Activated CD4-positive, CD25-positive, alpha-beta regulatory T cell treated with anti-CD3 and anti-CD28 coated beads, Interleukin-2, amount 50 U/mL, for 16 hours (primary cell): ENCODE data around the gene CITED1.
"Not testable (repeated sequence)": the region's sequence is repeated elsewhere in the genome, so short reads cannot be mapped to it uniquely, and the experiment has no call there.

Source experiments
- DNase-seq: peaks from one replicate; pipeline ENCODE4 v3.0.0-alpha.2; 2020; ENCODE audit warnings: low read depth, low spot score

The CITED1 gene, protein sequence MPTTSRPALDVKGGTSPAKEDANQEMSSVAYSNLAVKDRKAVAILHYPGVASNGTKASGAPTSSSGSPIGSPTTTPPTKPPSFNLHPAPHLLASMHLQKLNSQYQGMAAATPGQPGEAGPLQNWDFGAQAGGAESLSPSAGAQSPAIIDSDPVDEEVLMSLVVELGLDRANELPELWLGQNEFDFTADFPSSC

DNA sequence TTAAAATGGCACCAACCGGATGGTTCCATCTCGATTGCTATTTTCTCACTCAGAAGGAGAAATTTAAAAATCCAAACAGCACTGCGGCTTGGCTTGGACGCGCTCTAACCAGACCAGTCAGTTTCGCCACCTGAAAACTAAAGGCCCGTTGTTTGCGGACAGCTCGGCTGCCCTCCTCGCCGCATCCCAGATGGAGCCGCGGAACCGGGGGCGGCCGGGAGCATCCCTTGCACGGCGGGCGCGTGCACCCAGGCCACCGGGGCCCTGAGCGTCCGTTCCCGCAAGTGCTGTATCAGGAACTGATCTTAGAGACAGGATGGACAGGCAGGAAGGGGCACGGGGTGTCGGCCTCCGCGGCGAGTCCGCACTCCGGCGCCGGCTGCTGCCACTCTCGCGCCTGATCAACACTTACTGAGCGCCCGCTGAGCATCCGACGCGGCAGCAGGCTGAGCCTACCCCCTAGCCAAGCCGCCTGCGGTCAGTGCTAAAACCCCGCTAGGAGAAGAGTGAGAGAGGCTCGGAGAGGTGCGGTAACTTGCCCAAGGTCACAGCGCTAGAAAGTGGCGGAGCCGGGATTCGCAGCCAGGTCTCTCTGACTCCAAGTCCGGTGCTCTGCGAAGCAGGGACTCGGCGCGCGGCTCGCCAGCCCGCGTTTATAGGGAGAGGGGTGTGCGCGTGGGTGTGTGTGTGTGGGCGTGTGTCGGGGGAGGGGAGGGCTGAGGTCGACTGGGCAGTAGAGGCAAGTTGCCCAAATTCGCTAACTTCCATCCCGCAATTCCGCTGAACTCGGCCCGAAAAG lies at the start of gene CITED1:
Gene CITED1 (minus strand): TSS at position 629 of the 799 bp plus-strand sequence. CDS start 3,045 bp downstream, outside the sequence.
- no peak for DNase-seq

DNA sequence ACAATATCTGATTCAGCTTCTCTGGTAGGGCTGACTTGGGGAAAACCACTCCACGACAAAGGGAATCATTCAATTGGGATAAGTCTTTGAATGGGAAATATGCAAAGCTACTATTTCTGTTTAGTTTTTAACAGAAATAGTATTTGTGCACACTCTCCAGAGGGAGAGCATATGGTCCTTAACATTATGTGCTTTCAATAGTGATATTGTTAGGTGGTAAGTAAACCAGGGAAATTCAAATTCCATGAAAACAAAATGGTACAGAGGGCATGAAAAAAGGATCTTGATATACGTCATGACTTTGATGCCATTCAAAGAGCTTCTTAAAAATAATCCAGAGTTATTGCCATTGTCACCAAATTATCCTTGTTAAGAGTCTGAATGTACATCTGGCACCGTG lies 47.1 kb upstream of the CITED1 start:
- no peak for DNase-seq

DNA sequence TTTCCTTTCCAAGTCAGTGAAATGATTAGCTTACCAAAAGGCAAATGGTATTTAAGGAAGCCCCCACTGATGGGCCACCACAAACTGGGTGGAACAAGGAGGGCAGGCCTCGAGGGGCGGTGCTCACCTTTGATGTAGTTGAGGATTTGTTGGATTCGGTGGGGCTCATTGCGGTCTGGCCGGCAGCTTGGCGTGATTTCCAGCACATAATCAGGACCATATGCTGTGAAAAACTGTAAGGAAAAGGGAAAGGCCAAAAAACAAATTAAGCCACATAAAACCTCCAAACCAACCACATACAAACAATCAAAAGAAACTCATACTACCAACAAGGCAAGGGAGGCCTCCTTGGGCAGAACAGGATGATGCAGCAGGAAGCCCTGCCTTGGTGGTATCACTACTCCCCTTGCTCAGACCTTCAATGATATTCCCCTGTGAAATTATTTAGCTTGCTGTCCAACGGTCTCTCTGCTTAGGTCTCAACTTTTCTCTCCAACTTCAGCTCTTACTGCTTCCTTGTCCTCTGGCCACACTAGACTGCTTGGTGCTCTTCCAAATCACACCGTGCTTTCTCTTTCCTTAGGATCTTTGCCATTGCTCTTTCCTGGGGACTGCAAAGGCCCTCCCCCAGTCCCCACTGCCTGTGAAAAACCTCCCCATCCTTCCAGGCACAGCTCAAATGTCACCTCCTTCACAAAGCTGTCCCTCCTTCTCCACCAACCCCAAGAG lies 46.1 kb upstream of the CITED1 start:
- no peak for DNase-seq

DNA sequence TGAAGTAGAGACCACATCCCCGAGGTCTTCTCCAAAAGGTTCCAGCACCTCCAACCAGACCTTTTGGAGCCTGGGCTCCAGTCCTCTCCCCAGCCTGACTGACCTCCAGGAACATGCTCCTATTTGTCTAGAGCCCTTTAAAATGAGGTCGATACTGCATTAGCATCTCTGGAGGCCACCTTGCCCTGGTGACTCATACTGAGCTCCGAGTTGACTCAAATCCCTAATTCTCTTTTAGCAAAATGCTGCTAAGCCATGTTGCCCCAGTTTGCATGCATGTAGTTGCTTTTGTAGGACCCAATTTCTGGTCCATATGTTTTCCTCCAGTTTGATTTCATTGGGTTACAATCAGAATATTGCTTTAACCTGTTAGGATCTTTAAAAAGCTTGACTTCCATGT lies 43.5 kb upstream of the CITED1 start:
- DNase-seq: no peak

DNA sequence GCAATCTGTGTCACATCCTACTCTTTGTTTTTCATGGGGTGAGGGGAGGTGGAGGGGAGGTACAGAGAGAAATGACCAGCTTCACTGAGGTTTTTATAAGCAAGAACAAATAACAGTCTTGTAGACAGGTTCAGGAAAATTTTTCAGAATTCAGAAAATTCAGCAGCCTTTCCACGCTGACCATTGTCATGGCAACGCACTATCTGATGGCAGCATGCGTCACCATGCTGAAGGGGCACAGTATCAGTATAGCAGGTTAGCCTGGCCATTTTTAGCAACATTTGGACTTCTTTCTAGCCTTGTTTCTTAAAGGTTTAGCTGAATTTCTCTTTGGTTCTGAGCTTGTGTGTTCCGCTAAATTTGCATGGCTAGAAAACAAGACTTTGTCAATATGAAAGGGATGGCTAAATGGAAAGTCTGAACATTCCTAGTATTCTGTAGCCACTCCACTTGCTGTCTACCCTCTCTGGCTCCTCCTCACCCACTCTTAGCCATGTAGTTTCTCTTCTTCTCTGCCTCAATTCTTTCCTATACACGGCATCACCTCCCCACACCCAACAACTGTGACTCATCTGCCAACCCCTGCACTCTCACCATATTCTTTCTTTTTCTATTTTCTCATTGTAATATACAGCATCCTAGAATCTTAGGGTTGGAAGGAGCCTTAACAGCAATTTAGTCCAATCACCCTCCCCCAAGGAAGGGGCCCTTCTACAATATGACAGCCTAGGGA lies 42.7 kb upstream of the CITED1 start:
- no peak for DNase-seq

DNA sequence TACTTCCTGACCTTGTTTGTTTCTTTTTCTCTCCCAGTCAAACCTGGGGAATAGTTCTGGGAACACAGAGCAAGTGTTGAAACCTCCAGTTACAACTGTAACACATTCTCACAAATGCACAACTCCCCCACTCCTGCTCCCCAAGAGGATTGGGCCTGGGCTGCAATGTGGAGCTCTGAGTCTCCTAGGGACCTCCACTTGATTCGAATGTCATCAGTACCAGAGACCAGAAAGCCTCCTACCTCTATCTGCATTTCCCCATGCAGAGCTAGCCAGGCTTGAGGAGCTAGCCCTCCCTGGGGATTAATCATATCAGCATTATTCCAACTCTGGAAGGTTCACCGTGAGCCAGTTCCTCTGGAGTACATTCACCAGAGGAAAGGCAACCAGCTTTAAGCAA lies 41.7 kb upstream of the CITED1 start:
- no peak for DNase-seq

DNA sequence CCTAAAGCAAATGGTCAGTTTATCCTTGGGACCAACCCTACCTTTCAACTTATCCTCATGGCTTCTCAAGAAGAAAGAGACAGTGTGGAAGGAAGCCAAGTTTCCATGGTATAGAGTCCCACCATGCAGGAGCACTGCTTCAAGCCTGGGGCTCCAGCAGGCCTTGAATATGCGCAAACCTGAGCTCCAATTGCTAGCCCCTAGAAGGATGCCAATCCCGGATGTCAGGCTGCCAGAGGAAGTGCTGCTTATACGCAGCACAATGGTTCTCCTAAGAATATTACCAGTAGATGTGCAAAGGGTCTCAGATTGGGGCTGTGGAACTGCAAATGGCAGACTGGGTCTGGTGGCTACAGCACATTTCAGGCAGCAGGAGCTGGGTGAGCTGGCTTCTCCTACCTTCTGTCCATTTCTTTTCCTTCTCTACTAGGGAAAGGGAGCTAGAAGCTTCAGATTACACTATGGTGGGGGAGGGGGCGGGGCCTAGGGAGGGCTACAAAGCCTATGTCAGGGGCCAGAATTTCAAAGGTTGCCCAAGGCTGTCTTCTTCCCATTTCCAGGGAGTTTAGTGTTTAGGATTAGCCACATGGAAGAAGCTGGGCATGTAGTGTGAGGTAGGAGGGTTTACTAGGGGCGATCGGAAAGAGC lies 40.7 kb upstream of the CITED1 start:
- no peak for DNase-seq

DNA sequence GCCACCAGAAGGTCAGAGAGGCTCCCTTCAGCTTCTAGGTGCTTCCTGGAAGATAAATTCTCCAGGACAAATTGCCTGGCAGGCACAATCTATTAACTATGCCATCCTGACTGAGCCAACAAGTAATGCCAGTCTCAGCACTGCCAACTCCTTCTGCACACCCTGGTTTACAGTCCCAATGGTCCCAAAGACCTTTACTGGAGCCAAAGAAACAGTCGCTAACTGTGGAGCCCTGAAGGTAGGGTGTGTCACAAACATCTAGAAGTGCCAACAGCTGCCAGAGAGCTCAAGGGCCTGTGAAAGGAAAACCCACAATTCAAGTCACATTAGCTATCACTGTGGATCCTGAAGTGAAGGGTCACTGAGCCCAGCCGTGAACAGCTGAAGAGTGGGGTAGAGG lies 34.9 kb upstream of the CITED1 start:
- DNase-seq: no peak

DNA sequence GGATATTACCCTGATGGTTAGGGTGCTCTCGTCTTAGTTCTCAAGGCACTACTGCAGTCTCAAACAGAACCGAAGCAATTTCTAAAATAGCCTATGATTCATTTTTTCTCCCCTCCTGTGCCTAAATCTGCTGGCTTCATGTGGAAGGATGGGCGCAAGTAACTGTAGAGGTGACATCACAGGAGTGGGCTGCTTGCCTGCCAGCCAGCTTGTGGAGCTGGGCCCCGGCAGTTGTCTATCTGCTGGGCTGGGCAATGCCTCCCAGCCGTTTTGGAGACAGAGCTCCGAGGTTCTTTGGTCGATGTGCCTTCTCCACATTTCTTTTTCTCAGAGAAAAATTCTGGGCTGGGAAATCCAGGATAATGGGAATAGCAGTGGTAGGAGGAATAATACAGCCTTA lies 34.3 kb upstream of the CITED1 start:
- DNase-seq: no peak

DNA sequence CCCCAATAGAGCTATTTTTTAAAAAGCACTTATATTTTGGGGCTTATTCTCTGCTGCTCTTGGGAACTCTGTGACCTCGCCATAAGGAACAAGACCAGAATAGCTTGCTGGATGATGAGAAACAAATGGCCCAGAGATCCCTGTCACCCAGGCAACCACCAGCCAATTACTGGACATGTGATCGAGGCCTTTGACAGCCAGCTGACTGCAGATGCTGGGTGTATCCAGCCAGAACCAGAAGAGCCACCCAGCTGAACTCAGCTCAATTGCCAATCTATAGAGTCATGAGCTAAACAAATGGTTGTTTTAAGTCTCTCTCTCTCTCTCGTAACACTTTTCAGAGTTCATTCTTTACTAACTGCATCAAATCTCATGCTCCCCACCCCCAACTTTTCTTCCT lies 24.4 kb upstream of the CITED1 start:
- DNase-seq: no peak

DNA sequence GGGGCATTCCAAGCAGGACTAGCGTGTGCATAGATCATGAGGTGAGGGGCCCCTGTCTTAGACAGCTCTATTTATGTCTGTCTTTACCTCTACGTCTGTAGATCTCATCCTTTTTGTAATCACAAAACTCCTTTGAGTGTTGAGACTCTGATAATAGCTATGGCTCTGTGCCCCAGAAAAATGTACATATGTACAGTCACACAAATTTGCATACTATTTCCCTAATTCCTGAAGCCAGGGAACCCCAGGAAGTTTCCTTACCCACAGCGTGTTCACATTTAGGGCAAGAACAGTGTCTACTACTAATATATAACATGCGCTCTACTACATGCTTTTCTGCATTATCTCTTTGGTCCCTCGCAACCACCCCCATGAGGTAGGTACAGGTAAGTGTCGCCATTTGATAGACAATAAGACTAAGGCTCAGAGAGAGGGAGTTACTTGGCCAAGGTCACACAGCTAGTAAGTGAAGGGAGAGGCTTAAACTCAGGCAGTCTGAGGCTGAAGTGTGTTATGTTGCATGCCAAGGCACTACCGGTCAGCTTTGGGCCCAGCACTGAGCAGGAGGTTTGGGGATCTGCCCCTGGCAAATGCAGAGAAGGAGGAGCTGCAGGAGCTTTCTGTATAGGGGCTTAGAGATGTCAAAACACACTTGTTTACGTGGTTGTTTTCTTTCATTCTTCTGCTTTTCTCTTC lies 21.0 kb upstream of the CITED1 start:
- DNase-seq: no peak

DNA sequence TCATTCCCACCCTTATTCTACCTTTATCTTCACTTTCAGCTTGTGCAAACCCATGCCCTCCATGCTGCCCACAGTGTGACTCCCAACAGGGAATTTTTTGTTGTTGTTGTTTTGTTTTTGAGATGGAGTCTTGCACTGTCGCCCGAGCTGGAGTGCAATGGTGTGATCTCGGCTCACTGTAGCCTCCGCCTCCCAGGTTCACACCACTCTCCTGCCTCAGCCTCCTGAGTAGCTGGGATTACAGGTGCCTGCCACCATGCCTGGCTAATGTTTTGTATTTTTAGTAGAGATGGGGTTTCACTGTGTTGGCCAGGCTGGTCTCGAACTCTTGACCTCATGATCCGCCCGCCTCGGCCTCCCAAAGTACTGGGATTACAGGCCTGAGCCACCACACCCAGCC lies 13.9 kb upstream of the CITED1 start:
- not testable (repeated sequence) for DNase-seq

DNA sequence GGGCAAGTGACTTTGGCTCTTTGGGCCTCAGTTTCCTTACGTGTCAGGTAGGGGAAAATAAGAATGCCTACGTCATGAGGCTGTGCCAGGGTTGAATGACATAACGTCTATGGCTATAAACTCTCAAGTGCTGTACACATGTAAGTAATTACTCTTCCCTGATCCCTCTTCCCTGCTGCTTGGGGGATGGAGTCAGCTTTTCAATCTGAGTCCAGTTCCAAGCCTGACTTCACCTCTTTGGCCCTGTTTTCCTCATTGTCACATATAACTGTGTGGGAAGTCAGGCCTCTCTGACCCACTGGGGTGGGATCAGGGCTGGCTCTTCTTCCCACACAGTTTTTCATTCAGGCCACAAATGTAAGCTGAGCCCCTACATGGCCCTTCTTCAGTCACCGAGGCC lies 11.4 kb upstream of the CITED1 start:
- no peak for DNase-seq

DNA sequence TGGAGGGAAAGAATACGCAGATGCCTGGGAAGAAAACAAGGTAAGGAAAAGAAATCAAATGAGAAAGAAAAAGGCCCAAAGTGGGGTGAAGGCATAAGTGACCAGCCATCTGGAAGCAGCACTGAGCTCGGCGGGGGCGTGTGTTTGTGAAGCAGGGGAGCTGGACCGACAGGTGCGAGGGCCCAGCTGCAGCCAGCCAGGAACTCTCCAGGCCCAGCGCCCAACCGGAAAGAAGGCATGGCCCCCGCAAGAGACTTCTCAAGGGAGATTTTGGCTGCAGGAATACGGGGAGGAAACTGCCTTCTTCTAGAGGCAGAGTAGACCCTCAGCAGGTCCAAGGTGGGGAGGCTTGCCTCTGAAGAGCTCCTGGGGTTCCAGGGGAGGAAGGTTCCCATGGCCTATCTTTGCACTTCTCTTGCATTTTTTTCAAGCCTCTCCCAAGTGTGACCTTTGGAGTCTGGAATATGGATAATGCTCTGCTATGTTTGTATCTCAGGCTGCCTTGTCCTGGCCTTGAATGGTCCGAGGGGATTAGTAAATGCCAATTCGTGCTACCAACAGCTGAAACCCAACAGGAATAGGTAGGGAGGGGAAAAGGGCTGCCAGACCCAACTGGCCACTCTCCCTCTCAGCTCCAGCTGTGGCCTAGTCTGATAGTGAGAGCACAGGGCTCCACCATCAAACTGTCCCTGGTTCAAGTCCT lies 10.8 kb upstream of the CITED1 start:
- DNase-seq: no peak

DNA sequence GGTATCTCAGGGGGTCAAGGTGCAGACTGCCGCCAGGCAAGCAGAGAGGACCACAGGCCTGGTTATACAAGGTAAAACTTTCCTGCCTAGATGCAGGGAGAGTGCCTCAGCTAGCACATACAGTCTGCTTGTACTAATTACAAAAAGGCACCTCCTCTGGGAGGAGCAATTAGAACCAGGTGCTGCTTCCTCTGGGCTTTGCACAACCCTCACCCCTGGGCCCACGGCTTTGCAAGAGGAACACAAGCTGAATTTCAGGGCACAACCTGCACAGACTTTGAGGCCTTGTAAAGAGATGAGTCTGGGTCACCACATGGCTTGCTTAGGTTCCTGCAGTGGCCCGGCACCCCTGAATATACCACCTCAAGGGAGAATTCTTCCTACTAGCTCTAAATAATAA lies 9.2 kb upstream of the CITED1 start:
- no peak for DNase-seq

DNA sequence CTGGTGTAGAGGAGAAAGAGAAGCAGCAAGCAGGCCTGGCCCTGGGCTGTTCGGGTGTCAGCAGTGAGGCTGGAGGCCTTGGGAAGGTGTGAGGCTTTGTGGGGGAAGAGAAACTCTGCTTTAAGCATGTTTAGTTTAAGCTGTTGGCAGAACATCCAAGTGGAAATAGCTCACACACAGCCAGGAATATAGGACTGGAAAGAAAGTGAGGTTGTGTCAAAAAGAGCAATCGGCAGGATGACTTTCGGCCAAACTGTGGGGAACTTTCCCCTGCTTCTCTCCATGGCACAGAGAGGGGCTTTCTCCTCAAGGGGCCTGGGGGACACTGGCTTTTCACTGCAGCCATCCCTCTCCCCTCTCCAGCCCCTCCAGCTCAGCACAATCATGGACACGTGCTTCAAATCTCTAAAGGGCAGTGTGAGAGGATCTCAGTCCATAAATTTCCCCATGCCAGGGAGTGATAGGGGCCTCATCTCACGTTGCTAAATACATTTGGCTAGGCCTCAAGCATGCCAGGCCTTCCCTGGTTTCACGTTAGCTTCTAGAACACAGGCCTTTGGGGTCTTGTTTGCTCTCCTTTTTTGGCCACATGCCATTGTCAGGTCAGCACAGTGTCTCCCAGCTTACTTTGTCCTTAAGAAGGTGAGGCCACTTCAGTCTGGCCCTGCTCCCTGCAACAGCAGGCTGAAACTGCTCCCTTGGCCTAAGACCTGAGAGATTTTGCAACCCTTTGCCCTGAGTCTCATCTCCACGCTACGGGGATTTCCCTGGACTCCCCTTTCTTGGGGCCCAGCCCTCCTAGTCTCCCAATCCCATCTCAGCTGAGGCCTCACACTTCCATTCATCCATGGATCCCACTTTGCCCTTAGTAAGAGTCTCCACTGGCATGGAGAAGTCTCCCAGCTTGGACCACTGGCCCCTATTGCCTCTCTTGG lies 8.3 kb upstream of the CITED1 start:
- DNase-seq: no peak

DNA sequence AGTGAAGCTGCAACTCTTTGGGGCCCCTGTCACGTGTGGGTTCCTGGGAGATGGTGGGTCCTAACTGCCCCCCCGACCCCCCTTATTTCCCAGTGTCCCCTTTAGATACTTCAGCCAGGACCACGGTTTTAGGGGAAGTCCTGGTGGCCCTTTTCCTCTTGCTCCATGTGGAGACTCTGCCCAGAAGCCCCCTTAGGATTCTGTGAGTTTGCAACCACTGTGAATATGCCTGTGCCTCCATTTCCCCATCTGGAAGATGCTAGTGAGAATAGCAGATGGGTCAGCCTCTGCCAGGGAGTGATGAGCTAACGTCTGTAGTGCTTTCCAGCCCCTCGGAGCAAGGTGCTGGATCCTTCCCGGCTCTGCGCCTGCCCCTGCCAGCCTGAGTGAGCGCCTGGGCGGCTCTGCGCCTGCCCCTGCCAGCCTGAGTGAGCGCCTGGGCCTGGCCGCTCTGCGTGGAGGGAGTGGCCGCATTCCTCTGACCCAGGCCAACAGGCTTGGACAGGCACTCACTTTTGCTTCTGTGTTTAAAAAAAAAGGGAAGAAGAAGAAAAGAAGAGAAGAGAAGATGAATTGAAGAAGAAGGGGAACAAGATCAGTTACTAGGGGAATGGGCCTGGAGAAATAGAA lies 6.7 kb upstream of the CITED1 start:
- DNase-seq: no peak

DNA sequence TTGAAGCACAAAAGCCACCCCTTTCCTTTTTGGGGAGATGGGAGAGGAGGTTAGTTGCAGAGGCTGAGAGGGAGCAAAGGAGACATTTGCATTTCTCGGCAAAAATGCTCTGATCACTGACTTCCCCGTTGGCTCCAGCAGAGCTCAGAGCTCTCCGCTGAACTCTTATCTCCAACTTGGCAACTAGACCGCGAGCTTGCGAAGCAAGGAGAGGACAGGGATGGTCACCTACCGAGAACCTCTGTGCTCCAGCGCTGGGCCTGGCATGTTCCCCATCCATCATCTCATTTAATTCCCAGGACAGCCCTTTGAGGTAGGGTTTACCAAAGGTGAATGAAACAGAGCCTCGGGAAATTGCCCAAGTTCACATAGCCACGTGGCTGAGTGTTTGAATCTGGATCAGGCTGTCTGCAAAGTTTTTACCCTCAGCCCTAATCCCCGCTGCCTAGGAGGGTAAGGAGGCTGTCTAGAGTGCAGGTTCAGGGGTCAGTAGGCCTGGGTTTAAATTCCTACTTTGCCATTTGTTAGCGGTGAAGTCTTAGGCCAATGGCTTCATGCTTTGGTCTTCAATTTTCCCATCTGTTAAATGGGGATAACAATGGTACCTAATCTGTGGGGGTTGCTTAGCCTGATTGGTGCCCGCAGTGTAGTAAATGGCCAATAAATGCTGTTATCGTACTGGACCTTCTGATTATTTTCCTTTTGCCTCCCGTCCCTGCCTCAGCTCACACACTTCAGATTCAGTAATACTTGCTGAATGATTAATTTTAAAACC lies 3.8 kb upstream of the CITED1 start:
- no peak for DNase-seq
